IPS-11a (cell line): ENCODE data around the gene CD3D.

Experiments
- H3K4me3 ChIP-seq: one replicate; pipeline ENCODE4 v1.5.1; 2013; ENCODE audit warnings: low read depth, low read length, control low read depth

CD3D gene

DNA sequence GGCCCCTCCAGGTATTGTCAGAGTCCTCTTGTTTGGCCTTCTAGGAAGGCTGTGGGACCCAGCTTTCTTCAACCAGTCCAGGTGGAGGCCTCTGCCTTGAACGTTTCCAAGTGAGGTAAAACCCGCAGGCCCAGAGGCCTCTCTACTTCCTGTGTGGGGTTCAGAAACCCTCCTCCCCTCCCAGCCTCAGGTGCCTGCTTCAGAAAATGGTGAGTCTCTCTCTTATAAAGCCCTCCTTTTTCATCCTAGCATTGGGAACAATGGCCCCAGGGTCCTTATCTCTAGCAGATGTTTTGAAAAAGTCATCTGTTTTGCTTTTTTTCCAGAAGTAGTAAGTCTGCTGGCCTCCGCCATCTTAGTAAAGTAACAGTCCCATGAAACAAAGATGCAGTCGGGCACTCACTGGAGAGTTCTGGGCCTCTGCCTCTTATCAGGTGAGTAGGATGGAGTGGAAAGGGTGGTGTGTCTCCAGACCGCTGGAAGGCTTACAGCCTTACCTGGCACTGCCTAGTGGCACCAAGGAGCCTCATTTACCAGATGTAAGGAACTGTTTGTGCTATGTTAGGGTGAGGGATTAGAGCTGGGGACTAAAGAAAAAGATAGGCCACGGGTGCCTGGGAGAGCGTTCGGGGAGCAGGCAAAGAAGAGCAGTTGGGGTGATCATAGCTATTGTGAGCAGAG lies 37.8 kb downstream of the CD3D start, which contains the start of gene CD3E:
CD3E (plus strand) TSS at position 163 of the 681 bp plus-strand sequence; CDS start at position 386, 223 bp downstream.
- no peak within 1 kb of the TSS for H3K4me3 ChIP-seq

DNA sequence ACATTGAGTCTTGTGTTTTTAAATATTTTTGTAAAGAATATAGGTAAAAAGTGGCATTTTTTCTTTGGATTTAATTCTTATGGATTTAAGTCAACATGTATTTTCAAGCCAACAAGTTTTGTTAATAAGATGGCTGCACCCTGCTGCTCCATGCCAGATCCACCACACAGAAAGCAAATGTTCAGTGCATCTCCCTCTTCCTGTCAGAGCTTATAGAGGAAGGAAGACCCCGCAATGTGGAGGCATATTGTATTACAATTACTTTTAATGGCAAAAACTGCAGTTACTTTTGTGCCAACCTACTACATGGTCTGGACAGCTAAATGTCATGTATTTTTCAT lies 38.3 kb downstream of the CD3D start:
- no peak overlapping the region for H3K4me3 ChIP-seq

GRCh38 chr11:118301600-118302195 lies 40.8 kb downstream of the CD3D start:
- H3K4me3 ChIP-seq, result no peak overlapping the region

- no peak overlapping the region for H3K4me3 ChIP-seq
Measured at GRCh38 chr11:118295815-118296454, 46.6 kb downstream of the CD3D start.

DNA sequence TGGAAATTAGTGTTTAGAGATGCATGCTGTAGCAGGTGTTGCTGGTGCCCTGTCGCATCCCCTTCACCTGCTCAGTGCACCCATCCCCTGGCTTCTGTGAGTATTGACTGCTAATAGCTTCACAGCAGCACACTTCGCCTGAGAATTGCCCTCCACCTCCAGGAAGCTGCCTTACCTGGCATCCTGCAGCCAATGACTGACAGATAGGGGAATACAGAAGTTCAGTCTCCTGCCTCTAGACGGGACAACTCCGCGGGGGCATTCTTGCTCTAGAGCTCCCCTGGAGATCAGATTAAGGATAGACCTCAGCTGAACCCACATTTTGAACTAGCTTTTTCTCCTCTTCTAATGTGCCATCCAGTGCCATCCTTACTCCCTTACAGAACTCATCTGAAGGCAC lies 47.3 kb downstream of the CD3D start:
- H3K4me3 ChIP-seq, result no peak overlapping the region

GRCh38 chr11:118294053-118294452 lies 48.5 kb downstream of the CD3D start:
- H3K4me3 ChIP-seq, result no peak overlapping the region

DNA sequence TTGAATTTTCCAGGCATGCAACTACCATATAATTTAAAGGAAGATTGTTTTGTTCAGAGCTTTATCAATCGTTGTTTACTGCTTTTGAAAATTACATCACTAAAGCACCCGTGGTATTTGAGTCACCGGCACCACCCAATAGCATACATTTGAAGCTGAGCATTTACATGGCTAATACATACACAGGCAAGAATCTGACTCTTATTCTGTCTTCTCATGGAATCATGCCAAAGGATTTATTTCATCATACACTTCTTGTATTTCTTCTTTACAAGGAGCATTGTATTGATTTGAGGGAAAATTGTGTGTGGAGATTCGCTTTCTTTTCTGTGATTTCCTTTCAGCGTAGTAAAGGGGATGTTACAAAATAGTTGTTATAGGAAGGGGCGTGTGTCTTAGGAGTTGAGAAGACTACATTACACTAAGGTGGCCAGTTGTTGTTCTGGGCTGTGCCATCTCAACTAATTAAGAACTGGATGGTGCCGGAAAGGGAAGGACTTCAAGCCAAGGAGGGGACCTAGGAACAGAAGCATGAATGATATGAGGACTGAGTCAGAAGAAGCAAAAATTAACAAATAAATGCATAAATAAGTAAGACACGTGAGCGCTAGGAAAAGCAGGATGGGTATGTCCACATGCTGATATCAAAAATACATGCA lies 50.9 kb downstream of the CD3D start:
- H3K4me3 ChIP-seq, result no peak overlapping the region

DNA sequence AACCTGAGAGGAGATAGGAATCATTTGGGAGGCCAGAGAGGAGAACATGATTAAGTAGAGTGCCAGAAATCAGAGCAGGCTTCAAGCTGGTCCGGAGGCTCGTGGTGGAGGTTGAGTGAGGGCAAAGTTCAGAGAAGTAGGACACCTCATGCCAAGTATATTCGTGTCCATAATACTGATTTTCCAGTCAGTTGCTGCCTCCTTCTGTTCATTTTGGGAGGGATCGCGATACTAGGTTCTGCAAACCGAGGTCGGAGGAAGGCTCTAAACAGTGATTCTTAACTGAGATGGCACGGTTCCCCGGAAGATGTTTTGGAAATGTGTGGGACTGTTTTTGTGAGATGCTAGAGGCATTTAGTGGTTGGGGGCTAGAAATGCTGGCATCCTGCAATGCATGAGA lies 51.6 kb downstream of the CD3D start:
- H3K4me3 ChIP-seq, result no peak overlapping the region

- H3K4me3 ChIP-seq, result no peak overlapping the region
Measured at GRCh38 chr11:118289401-118289800, 53.1 kb downstream of the CD3D start.
